HG03280 (cell line): ENCODE measurements around the gene PMM2.

Source experiments
- ATAC-seq: cut with Tn5 transposase; IDR thresholded peaks from one replicate; pipeline ENCODE4 v1.9.1; 2021; ENCODE audit warnings: mild to moderate bottlenecking, moderate library complexity; ENCODE audit not compliant: unreplicated experiment

Gene PMM2

DNA sequence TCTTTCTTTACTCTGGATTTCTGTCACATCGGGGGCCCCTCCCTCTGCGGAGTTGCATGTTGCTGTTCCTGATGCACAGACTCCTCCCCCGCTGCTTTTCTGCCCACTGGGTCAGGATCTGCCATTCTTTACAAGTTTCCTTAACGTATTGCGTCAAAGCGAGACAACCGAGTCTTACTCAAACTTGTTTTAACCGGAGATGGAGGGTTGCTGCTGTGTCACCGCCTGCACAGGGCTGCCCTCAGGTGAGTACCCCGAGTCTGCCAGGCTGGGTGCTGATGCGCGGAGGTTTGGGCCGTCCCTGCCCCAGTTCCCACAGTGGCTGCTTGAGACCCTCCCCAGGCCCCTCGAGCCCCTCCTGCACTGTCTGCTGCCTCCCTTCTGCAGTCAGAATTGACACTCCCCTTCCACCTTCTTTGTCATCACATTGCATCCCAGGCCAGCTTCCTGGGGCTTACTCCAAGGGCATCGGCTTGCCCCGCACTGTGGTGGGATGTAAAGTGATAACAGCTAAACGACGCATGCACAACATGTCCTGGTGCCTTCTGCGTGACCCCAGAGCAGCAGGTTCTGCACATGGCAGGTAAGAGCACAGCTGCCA is 51.9 kb downstream of the PMM2 start:
- no peak for ATAC-seq

DNA sequence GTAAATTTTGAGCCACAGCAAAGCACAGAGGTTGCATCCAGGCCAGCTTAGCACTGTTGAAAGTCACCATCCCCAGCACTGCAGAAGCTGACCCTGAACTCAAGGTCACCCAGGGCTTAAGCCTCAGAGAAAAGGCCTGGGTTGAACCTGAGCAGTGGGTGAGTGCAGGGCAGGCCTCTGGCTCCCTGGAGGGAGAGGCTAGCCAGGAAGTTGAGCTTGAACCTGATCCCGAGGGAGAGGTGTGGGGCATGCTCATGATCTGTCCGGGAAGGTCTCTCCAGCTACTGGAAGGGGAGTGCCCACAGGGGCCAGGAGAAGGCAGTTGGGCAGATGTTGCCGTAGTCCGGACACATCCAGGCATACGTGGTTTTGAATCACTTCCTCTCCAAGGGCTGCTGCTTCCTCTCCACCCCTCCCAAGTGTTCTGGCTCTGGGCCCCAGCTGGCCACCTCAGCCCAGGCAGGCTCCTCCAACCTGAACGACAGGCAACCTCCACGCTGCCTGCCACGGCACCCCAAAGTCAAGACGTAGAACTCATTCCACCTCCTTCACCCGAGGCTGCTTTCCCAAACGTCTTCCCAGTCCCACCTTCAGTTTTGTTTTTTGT is 52.7 kb downstream of the PMM2 start:
- no peak for ATAC-seq

DNA sequence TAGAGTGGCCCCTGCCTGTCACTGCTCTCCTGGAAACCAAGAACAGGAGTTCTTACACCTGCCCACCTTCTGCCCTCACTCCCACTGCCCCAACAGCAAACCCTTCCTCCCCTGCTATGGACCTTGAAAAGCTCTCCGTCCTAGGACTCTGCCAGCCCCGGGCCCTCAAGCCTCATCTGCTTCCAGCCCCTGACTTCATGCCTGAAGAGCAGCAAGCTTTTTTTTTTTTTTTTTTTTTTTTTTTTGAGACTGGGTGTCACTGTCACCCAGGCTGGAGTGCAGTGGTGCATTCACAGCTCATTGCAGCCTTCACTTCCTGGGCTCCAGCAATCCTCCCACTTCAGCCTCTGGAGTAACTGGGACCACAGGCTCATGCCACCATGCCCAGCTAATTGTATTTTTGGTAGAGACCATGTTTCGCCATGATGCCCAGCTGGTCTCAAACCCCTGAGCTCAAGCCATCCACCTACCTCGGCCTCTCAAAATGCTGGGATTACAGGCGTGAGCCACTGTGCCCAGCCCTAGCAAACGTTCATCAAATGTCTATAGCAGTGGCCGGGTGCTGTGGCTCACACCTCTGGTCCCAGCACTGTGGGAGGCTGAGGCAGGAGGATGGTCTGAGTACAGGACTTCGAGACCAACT is 54.2 kb downstream of the PMM2 start:
- no peak for ATAC-seq

DNA sequence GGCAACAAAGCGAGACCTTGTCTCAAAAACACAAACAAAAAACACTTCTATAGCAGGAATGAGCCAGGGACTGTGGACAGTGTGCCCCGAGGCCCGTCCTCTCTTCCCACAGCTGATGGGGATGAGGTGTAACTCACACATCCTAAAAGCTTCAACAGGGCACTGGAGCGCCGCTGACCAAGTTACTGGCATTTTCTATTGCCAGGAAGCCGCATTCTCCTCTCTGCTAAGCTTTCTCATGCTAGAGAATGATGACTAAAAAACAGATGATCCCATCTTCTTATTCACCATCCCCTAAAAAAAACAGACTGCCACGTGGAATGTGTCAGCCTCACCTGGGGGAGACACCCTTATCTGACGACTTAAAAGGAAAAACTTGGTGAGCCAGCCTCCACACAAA is 54.9 kb downstream of the PMM2 start:
- ATAC-seq: no peak

DNA sequence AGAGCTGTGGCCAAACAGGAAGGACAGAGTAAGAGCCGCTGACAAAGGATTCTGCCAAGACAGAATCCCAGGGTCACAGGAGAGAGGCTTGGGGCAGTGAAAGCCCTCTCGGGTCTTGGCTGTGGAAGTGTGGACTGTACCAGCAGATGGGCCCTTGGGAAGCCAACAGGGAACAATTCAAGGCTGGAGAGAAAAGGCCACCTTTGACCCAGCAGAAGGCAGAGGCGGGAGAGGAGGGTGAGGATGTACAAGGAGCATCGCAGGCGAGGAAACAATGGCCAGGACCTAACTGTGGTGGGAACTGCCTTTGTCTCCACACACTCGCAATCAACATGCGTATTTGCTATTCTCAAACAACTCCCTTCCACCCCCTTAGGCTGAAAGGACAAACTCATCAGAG is 55.5 kb downstream of the PMM2 start:
- no peak for ATAC-seq

DNA sequence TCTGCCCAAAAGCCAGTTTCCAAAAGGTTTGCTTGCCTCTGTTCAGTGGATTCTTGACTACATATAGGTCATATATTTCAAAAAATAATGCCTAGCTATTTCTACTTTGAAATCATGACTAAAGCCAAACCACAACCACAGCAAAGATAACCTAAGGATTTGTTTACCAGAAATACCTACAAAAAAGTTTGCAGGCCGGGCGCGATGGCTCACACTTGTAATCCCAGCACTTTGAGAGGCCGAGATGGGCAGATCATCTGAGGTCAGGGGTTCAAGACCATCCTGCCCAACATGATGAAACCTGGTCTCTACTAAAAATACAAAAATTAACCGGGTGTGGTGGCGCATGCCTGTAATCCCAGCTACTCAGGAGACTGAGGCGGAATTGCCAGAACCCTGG is 56.0 kb downstream of the PMM2 start:
- ATAC-seq: no peak

DNA sequence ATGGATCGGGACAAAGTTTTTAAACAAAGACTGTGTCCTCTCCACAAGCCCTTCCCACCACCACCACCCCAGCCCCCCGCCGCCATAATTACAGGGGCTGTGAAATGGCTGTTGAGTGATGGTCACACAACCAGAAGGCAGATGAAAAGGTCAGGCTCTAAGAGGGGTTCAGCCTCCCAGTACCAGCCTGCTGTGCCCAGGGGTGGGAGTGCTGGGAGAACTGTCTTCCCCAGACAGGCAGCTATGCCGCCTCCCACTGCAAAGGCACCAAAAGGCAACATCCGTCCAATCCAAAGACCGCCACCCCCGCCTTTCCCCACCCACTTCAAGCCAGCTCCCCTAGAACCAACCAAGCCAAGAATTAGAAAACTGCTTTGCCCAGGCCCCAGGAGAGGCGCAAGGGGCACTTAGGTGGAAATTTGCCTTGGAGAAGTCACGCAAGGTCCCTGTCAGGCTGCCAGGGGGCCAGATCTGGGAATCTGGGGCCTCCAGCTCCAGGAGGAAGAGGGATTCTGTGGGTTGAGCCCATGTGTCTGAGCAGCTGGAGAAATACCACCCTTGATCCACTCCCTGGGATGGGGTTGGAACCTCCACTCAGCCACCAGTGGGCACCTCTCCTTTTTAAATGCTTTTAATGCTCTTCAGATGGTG is 56.8 kb downstream of the PMM2 start:
- no peak for ATAC-seq

DNA sequence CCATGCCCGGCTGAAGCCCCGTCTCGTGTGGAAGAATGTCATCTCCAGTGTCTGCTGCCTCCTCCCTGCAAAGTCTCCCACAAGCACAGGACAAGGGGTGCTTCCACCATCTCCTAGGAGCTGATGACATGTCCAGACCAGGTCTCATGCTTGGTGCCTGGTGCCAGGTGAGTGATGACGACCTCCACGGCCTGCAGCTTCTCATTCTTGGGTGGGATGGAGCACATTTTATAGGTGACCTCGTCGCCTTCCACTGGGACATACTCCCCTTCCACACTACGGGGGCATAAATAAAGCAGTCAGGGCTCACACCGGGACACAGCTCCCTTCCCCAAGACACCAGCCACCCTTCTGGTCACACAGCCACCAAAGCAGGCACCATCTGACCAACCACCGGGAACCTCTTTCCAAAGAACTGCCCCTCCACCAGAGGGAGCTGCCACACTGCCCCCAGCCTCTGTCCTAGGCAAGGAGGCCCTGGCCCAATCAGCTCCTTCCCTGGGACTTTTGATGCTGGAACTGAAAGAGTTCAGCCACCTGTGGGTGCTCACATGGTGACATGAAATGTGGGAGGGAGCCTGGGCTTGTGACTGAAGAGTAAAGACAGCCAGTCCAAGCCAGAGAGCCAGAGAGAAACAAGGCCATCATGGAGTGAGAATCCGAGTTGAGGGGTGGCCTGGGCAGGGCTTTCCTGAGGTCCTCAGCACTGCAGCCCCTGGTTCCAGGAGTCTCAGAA is 57.6 kb downstream of the PMM2 start:
- ATAC-seq: no peak

DNA sequence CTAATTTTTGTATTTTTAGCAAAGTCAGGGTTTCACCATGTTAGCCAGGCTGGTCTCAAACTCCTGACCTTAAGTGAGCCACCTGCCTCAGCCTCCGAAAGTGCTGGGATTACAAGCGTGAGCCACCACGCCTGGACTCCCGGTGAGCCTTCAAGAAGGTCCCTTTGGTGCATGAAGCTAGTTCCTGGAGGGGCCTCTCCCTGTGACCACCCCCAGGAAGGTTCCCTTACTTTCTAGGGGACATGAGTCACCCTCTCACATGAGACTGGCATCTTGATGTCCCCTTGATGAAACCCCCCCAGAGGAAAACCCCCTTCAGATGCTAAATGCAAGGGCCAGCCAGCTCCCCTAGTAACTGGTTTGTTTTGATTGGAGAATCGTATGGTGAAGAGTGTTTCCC is 58.3 kb downstream of the PMM2 start:
- no peak for ATAC-seq

DNA sequence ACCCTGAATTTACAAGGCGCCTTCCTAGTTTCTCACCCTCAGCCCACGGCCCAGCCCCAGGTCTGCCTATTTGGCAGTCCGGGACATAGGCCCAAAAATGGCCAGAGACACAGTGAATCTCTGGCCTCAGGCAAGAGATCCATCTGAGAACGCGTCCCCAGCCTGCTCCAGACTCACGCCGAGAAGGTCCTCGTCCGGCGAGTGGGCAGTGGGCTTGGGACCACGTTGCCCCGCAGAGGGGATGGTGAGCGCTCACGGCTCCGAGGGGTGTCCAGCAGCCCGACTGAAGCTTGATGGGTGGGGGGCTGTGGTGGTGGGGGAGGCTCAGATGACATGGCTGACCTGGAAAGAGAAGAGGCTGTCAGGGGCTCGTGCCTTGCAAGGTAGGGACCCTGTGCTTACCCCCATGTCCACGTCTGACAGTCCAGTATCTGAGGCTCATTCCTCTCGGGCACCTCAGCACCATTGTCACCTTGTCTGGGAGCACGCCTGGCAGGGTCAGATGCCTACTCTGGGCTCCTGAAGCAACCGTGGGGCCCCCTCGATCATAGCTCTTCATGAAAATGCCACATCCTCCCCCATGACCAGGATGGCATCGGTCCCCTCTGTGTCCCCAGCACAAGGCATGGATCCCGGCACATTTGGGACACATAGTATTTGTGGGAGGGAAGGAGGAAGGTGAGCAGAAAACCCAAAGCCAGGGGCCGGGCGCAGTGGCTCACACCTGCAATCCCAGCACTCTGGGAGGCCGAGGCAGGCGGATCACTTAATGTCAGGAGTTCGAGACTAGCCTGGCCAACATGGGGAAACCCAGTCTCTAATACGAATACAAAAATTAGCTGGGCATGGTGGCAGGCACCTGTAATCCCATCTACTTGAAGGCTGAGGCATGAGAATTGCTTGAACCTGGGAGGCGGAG is 61.6 kb downstream of the PMM2 start:
- no peak for ATAC-seq

DNA sequence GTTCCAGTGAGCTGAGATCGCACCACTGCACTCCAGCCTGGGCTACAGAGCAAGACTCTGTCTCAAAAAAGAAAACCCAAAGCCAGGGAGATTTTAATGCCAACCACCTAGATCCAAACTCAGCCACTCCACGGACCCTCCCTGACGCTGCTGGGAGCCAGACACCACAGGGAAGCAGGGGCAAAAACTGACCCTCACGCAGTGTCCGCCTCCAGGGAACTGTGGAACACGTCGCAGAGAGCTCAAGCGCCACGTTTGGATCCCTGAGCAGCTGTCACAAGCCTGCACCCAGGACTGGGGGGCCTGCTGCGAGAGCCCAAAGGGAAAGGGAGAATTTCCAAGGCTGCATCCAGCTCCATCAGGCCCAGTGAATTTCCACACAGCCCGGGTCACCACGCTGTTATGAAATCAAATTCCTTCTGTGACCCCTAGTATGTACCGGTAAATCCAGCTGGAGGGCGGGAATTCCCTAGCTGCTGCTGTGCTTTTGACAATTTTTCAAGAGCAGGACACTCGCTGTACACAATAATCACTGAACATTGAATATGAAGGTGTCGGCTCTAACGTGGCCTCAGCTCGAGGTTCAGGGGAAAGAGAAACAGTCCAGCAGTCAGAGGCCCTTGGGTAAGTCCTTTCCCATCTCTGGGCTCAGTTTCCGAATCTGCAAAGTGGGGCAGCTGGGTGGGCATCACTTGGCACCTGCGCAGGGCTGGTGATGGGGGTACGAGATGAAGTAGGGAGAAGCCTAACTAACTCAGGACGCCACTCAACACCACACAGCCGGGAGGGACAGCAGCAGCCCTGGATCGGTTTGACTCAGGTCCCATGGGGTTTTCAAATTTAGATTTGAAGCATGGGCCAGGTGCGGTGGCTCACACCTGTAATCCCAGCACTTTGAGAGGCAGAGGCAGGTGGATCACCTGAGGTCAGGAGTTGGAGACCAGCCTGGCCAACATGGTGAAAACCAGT is 62.6 kb downstream of the PMM2 start:
- ATAC-seq: no peak

DNA sequence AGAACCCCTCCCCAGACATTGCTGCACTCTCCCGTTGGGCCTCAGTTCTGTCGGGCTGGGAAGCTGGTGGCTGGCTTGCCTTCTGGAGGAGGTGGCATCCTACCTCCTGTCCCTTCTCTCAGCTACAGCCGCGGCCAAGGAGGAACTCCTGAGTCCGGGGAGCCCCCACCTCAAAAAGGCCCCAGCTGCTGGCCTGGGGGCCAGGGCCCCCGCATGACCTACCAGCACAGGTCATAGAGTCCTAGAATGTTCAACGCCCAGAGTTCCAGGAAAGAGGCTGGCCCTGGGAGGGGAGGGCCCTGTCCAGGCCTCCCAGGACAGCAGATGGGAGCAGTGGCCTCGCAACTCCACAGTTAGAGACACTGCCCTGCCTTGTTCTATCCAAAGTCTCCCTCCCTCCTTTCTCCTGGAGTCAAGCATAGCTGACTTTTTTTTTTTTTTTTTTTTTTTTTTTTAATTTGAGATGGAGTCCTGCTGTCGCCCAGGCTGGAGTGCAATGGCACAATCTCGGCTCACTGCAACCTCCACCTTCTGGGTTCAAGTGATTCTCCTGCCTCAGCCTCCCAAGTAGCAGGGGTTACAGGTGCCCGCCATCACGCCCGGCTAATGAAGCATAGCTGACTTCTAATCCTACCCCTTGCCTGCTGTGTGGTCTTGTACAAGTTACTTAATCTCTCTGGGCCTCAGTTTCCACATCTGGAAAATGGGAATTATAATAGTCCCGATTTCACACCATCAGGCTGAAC is 64.1 kb downstream of the PMM2 start:
- no peak for ATAC-seq

DNA sequence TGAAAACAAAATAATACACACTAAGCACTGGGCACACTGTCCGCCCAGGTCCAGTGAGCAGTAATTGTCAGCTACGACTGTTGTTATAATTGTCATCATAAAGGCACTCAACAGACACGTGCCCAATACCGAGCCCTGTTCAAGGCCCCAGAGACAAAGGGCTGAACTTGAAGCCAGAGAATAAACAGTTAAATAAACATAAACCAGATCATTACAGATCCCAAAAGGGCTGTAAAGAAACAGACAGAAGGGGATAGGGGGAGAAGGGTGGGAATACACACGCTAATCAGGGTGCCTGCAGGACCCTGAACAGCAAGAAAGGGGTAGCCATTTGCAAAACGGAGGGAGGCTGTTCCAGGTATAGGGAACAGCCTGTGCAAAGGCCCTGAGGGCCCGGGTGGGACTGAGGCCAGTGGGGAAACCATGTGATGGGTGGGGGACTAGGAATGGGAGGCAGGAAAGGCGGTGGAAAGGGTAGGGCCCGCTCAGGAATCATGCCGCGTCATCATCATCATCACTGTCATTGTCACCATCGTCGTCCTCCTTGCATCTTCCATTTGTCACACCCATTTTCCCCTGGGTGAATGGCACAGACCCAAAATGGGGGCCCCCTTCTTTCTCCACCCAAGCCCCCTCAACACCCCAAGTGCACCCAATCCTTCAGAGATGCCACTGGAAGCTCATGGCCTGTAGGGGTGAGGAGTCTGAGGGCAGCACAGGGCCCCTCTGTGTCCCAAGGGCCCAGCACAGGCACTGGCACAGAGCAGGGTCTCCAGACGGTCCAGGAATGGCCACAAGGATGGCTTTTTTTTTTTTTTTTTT is 64.9 kb downstream of the PMM2 start:
- ATAC-seq: no peak

DNA sequence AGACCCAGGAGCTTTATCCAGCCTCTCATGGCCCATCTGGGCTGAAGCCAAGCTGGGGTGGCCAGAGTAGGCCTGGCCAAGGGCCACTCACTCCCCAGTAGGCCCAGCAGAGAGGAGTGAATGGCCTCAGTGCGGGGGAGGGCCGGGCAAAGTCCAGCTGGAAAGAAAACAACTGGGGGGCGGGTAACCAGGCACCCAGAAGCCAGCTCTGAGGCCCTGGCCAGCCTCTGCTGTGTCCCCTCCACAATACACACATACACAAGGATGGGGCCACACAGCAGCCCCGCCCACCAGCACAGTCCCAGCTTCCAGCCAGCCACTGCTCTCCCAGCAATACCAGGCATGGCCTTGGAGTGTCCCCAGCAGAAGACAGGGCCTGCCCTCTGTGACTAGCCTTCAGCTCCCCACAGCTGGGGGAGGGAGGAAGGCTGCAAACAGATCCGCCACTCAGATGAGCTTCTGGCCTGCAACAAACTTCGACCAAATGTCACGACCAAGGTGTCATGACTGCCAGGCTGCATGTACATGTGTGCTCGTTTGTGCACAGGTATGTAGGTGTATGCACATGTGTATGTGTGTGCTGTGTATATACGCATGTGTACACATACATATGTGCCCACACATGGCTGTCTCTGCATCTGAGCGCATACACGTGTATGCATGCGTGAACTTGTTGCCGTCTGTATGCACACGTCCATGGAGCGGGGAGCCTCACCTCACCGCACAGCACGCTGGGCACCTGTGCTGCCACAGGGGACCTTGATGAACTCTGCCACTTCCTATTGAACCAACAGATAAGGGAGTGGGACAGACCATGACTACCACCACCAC is 66.2 kb downstream of the PMM2 start:
- ATAC-seq: no peak

DNA sequence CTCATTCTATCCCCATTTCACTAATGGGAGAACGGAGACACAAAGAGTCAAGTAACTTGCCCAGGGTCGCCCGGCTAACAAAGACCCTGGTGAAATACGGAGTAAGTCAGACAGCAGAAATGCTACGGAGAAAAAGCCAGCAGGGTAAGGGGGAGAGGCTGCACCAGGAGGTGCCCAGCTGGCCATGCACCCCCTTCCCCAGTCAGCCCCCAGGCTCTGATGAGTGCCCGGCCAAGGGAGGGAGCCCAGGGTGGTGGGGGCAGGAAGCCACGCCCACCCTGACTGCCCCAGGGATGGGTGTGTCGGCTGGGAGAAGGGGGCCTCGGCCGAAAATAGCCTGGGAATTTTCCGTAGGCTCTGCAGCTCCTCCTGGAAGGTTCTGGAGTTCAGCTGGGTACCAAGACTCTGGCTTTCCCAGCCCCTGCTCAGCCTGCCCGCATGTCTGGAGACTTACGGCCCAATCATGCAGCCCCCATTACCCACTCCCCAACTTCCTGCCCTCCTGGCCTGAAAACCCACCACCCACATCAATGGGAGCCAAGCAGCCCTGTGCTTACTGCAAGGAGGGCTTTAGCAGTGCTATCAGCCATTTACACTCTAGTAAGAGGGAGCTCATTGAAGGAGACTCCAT is 67.0 kb downstream of the PMM2 start:
- ATAC-seq: no peak

DNA sequence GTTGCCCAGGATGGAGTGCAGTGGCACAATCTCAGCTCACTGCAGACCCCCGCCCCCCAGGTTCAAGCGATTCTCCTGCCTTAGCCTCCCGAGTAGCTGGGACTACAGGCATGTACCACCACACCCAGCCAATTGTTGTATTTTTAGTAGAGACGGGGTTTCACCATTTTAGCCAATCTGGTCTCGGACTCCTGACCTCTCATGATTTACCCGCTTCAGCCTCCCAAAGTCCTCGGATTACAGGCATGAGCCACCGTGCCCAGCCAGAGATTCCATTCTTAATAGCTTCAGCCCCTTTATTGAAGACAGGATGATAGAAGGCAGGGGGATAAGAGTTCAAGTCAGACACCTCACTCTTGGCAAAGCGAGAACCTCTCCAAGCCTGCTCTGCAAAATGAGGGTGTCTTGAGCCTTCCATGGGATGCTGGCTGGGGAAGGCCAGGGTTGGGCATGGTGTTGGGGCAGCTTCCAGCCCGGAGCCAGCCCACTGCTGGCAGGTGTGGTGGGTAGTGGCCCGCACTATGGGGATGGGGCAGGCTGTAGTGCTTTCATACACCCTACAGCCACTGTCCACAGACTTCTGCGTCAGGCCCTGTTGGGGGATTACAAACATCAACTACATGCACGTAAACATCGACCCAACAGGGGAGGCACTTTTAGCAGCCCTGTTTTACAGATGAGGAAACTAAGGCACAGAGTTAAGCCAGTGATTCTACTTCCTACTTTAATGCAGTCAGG is 67.7 kb downstream of the PMM2 start:
- ATAC-seq: no peak
